GM15510 (cell line): Measurements from ENCODE around the gene RHOBTB1.

ENCODE experiments used
- POLR2A ChIP-seq: IDR thresholded peaks from 3 replicates; pipeline ENCODE4 v1.6.1; 2011; ENCODE audit warnings: borderline replicate concordance; ENCODE audit not compliant: insufficient read length; ENCODE audit errors: extremely low read depth

Gene RHOBTB1

GRCh38 chr10:60877061-60877776, 66.8 kb downstream of the RHOBTB1 start:
- no peak for TF ChIP-seq POLR2A

- no peak for TF ChIP-seq POLR2A
Observed at GRCh38 chr10:60873758-60874157, 70.2 kb downstream of the RHOBTB1 start.

GRCh38 chr10:60872451-60872850, 71.5 kb downstream of the RHOBTB1 start:
- no peak for TF ChIP-seq POLR2A

GRCh38 chr10:60871215-60871614, 72.8 kb downstream of the RHOBTB1 start:
- TF ChIP-seq POLR2A: no peak

GRCh38 chr10:60870803-60871202, 73.2 kb downstream of the RHOBTB1 start:
- TF ChIP-seq POLR2A: no peak

GRCh38 chr10:60870416-60870728, 73.6 kb downstream of the RHOBTB1 start:
- no peak for TF ChIP-seq POLR2A

GRCh38 chr10:60869652-60870415, 74.2 kb downstream of the RHOBTB1 start:
- no peak for TF ChIP-seq POLR2A

GRCh38 chr10:60868946-60869345, 75.0 kb downstream of the RHOBTB1 start:
- no peak for TF ChIP-seq POLR2A

- TF ChIP-seq POLR2A: no peak
Observed at GRCh38 chr10:60865198-60865783, 78.7 kb downstream of the RHOBTB1 start.

- TF ChIP-seq POLR2A: no peak
Observed at GRCh38 chr10:60863796-60864195, 80.2 kb downstream of the RHOBTB1 start.

GRCh38 chr10:60862517-60862916, 81.5 kb downstream of the RHOBTB1 start:
- no peak for TF ChIP-seq POLR2A

GRCh38 chr10:60856405-60856804, 87.6 kb downstream of the RHOBTB1 start:
- no peak for TF ChIP-seq POLR2A

- TF ChIP-seq POLR2A: no peak
Observed at GRCh38 chr10:60853637-60854036, 90.3 kb downstream of the RHOBTB1 start.

- TF ChIP-seq POLR2A: no peak
Observed at GRCh38 chr10:60853107-60853506, 90.9 kb downstream of the RHOBTB1 start.

- no peak for TF ChIP-seq POLR2A
Observed at GRCh38 chr10:60849740-60850139, 94.2 kb downstream of the RHOBTB1 start.

- TF ChIP-seq POLR2A: no peak
Observed at GRCh38 chr10:60849217-60849616, 94.8 kb downstream of the RHOBTB1 start.
